Jurkat, Clone E6-1 (cell line): Measurements from ENCODE around the gene CXXC5.
"Not testable (repeated sequence)": the region's sequence is repeated elsewhere in the genome, so short reads cannot be mapped to it uniquely, and the experiment has no call there.

Experiments
- DNase-seq: peaks from one replicate; pipeline ENCODE4 v3.0.0-alpha.2; 2011; ENCODE audit warnings: low read depth, low spot score
- H3K4me3 ChIP-seq: 2 replicates; pipeline ENCODE4 v1.5.1; 2011; ENCODE audit warnings: mild to moderate bottlenecking, low read length, control low read depth, moderate library complexity

Gene CXXC5

GRCh38 chr5:139723986-139724587, 75.9 kb downstream of the CXXC5 start:
- no peak overlapping the region for H3K4me3 ChIP-seq
- DNase-seq, result no peak

- no peak for DNase-seq
- H3K4me3 ChIP-seq, result no peak overlapping the region
These were observed 77.1 kb downstream of the CXXC5 start for GRCh38 chr5:139725073-139725830.

- H3K4me3 ChIP-seq, result no peak overlapping the region
- no peak for DNase-seq
These were observed 78.1 kb downstream of the CXXC5 start for GRCh38 chr5:139726248-139726647.

DNA sequence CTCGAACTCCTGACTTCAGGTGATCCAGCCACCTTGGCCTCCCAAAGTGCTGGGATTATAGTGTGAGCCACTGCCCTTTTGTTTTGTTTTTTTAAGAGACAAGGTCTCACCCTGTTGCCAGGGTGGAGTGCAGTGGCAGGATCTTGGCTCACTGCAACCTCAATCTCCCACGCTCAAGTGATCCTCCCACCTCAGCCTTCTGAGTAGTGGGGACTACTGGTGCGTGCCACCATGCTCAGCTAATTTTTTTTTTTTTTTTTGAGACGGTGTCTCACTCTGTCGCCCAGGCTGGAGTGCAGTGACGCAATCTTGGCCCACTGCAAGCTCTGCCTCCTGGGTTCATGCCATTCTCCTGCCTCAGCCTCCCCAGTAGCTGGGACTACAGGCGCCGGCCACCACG, 79.5 kb downstream of the CXXC5 start:
- H3K4me3 ChIP-seq, DNase-seq: not testable (repeated sequence)

DNA sequence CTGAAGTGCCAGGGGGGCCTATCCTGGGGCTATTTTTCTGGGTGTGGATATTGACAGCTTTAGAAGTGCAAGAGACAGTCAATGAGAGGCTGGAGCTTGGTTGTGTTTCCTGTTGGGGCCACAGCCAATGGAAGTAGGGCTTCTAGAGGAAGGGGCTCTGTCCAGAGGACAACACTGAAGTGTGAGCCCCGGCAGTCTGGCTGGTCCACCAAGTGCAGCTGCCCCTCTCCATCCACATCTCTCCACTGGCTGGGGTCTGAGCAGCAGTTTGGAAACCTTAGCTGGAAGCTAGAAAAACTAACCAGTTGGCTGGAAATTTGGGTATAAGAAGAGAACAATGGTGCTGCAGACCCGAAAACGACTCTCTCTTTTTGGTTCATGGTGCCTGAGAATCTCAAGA, 83.1 kb downstream of the CXXC5 start:
- no peak for DNase-seq
- H3K4me3 ChIP-seq, result no peak overlapping the region

DNA sequence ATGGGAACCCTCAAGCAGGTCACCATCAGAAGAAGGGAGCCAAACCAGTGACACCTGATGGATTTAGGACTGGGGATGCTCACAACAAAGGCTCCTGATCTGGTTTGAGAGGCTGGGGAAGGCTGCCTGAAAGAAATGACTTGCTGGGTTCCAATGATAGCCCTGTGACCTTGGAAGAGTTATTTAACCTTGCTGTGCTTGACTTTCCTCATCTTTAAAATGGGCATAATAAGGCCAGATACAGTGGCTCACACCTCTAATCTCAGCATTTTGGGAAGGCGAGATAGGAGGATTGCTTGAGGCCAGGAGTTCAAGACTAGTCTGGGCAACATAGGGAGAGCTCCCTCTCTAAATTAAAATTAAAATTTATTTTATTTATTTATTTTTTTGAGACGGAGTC, 83.9 kb downstream of the CXXC5 start:
- DNase-seq, result no peak
- no peak overlapping the region for H3K4me3 ChIP-seq

DNA sequence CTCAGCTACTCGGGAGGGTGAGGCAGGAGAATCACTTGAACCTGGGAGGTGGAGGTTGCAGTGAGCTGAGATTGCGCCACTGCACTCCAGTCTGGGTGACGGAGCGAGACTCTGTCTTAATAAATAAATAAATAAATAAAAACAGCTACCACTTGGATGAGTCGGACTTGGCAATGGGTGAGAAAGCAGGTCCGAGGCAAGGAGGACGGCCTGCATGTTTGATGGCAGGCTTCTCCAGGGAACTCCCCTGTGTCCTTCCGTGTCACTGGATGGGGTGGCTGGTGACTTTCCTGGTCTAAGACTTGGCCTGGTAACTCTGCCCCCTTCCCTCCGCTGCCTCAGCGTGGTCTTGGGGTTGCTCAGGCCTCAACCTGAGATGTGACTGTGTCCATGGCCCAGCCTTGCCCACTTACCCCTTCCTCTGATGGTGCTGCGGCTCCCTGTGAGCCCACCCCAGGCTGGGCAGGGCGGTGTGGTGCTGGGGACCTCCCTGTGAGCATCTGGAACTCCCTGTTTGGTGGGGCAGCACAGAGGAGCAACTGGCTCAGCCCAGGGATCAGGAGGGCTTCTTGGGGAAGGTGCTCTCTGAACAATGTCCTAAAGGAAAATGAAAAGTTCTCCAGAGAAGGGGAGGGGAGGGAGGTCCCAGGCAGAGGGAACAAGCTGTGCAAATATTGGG, 85.0 kb downstream of the CXXC5 start:
- H3K4me3 ChIP-seq, result no peak overlapping the region
- no peak for DNase-seq
